Superior temporal gyrus (tissue), 1 donor: Measurements from ENCODE around the gene AGPAT3.
"Not testable (repeated sequence)": the region's sequence is repeated elsewhere in the genome, so short reads cannot be mapped to it uniquely, and the experiment has no call there.

ENCODE experiments used
- DNase-seq: peaks from one replicate; pipeline ENCODE4 v3.0.0-alpha.2; 2016; ENCODE audit errors: extremely low spot score

The AGPAT3 gene

GRCh38 chr21:43864962-43865539 lies at the start of gene AGPAT3:
Gene AGPAT3 (plus strand): TSS chr21:43865223. CDS start chr21:43959682, 94,459 bp downstream.
- no peak for DNase-seq

GRCh38 chr21:43815991-43816390 lies 49.0 kb upstream of the AGPAT3 start:
- no peak for DNase-seq

GRCh38 chr21:43816611-43817071 lies 48.4 kb upstream of the AGPAT3 start:
- no peak for DNase-seq

- no peak for DNase-seq
Measured at GRCh38 chr21:43817157-43818086, 47.6 kb upstream of the AGPAT3 start.

GRCh38 chr21:43818685-43819084 lies 46.3 kb upstream of the AGPAT3 start:
- no peak for DNase-seq

GRCh38 chr21:43819511-43820405 lies 45.3 kb upstream of the AGPAT3 start:
- DNase-seq: no peak

- DNase-seq: no peak
Measured at GRCh38 chr21:43820466-43820865, 44.6 kb upstream of the AGPAT3 start.

- not testable (repeated sequence) for DNase-seq
Measured at GRCh38 chr21:43822166-43822565, 42.9 kb upstream of the AGPAT3 start.

GRCh38 chr21:43822741-43823140 lies 42.3 kb upstream of the AGPAT3 start:
- not testable (repeated sequence) for DNase-seq

- peak; percentile 71 for DNase-seq
Measured at GRCh38 chr21:43824333-43825241, 40.4 kb upstream of the AGPAT3 start.

GRCh38 chr21:43825242-43825935 lies 39.6 kb upstream of the AGPAT3 start:
- no peak for DNase-seq

- no peak for DNase-seq
Measured at GRCh38 chr21:43825936-43826622, 38.9 kb upstream of the AGPAT3 start.

- DNase-seq: no peak
Measured at GRCh38 chr21:43826623-43826974, 38.4 kb upstream of the AGPAT3 start.

- DNase-seq: no peak
Measured at GRCh38 chr21:43827015-43827611, 37.9 kb upstream of the AGPAT3 start.

- DNase-seq: no peak
Measured at GRCh38 chr21:43829161-43829560, 35.9 kb upstream of the AGPAT3 start.

- DNase-seq: no peak
Measured at GRCh38 chr21:43829575-43830119, 35.4 kb upstream of the AGPAT3 start.

- DNase-seq: no peak
Measured at GRCh38 chr21:43832158-43832550, 32.9 kb upstream of the AGPAT3 start.

- no peak for DNase-seq
Measured at GRCh38 chr21:43832648-43833047, 32.4 kb upstream of the AGPAT3 start.
